Motor neuron (in vitro differentiated cells): ENCODE results near the gene STARD9. TPM values are rescaled to one million over a fixed set of nuclear protein-coding genes. Genes with fewer than 3 reads are reported as not detected.

Source experiments
- ATAC-seq, 8 experiments: fragments of 200-7000 bp; cut with Tn5 transposase; replicated peaks in 6 of 8; 2 replicates each; pipeline ENCODE4 v1.8.0; 2021; ENCODE audit warnings: mild to moderate bottlenecking in 8 of 8, moderate library complexity in 8 of 8
- H3K27ac ChIP-seq, 2 donors: fragments of 250-450 bp; sonication (Bioruptor Pico); 2 replicates each; pipeline ENCODE4 v1.9.0; 2021; ENCODE audit warnings: antibody characterized with exemption in 2 of 2, mild to moderate bottlenecking in 2 of 2, moderate library complexity in 1 of 2
- H3K4me1 ChIP-seq, 2 donors: fragments of 250-450 bp; sonication (Bioruptor Pico); replicated peaks in 1 of 2; 2 replicates each; pipeline ENCODE4 v1.6.1; 2021; ENCODE audit warnings: antibody characterized with exemption in 2 of 2, mild to moderate bottlenecking in 2 of 2, moderate library complexity in 1 of 2
- H3K4me3 ChIP-seq, 5 donors: fragments of 250-450 bp; sonication (Bioruptor Pico); 2 replicates each; pipeline ENCODE4 v1.9.0; 2021; ENCODE audit warnings: antibody characterized with exemption in 5 of 5, mild to moderate bottlenecking in 5 of 5, moderate library complexity in 4 of 5
- WGBS, 10 experiments: fragments of 450-650 bp; shearing (Covaris generic); methylation state at CpG; one replicate each; pipeline ENCODE4 v1.0.0; 2022; 5-methylcytosine and 5-hydroxymethylcytosine counted together
- in situ Hi-C, 9 experiments: fragments of 400-800 bp; cut with MboI; loops; one replicate each; pipeline ENCODE4 v1.15.0; 2021; ENCODE audit warnings: low sequenced_read_pairs in 9 of 9, low pct_unique_long_range_greater_than_20kb in 2 of 9; ENCODE audit not compliant: unreplicated experiment in 9 of 9
- total RNA-seq, 8 experiments: library from RNA; unstranded; fragments of 300-600 nt; gene quantifications; 2 replicates each; pipeline versions ENCODE4 v1.2.3 to v1.2.4, GENCODE V29; 2022

Gene STARD9
- total RNA-seq, 8 experiments from 2014 or later: 1.6 to 14.3 (median 8.9) TPM

- Histone ChIP-seq H3K4me3 (peak overlapping the region; percentile 61 to 83 (median 73)), H3K27ac (peak overlapping the region; percentile 23 to 75), H3K4me1 (peaks cover 5 to 13% of the 10 kb centered on the region in 2 donors)
- in situ Hi-C loops: no loop called here
- 0 to 60% (median 23%) methylated on average over 1 to 14 of the region's 16 CpGs; no CpG with 5 or more reads in 3 of the 10 experiments for WGBS, 10 experiments
- no peak for ATAC-seq
Observed at GRCh38 chr15:42576040-42576594, 711 bp downstream of the STARD9 start.

- no peak overlapping the region for H3K27ac ChIP-seq
- no peak for ATAC-seq
- H3K4me1 ChIP-seq: peaks cover 8 to 15% of the 10 kb centered on the region in 2 donors
- WGBS, 10 experiments: 20 to 86% (median 67%) methylated on average over 1 of the region's 1 CpG; no CpG with 5 or more reads in 3 of the 10 experiments
- H3K4me3 ChIP-seq: peak overlapping the region in 3 of 5 donors; percentile 62 to 83 (median 80)
- in situ Hi-C loops: no loop called here
Observed at GRCh38 chr15:42576776-42577175, 1.4 kb downstream of the STARD9 start.

GRCh38 chr15:42577514-42578031 lies 2.2 kb downstream of the STARD9 start:
- Histone ChIP-seq H3K27ac (no peak overlapping the region), H3K4me1 (peaks cover 16 to 23% of the 10 kb centered on the region in 2 donors), H3K4me3 (no peak overlapping the region)
- WGBS, 10 experiments: 67 to 100% (median 92%) methylated on average over 1 of the region's 1 CpG; no CpG with 5 or more reads in 6 of the 10 experiments
- no peak for ATAC-seq
- in situ Hi-C loops: no loop called here

GRCh38 chr15:42578984-42579537 lies 3.7 kb downstream of the STARD9 start:
- Histone ChIP-seq H3K4me3 (no peak overlapping the region), H3K4me1 (peaks cover 31 to 32% of the 10 kb centered on the region in 2 donors), H3K27ac (no peak overlapping the region)
- no peak for ATAC-seq
- in situ Hi-C loops: no loop called here
- WGBS, 10 experiments: 56 to 100% (median 79%) methylated on average over 1 to 2 of the region's 2 CpGs; no CpG with 5 or more reads in 3 of the 10 experiments

- H3K4me1 ChIP-seq: peaks cover 36 to 37% of the 10 kb centered on the region in 2 donors
- H3K4me3 ChIP-seq: peak overlapping the region; percentile 18 to 37 (median 27)
- ATAC-seq: peak; percentile 97 to 99 (median 99)
- H3K27ac ChIP-seq: peak overlapping the region; percentile 22 to 58
- in situ Hi-C loops: no loop called here
- WGBS, 10 experiments: 0 to 17% (median 4%) methylated on average over 3 to 16 of the region's 37 CpGs; no CpG with 5 or more reads in 1 of the 10 experiments
Observed at GRCh38 chr15:42581272-42581730, 5.9 kb downstream of the STARD9 start.

- Histone ChIP-seq H3K4me1 (peaks cover 27 to 31% of the 10 kb centered on the region in 2 donors), H3K4me3 (no peak overlapping the region), H3K27ac (no peak overlapping the region)
- 67 to 100% (median 76%) methylated on average over 3 to 7 of the region's 8 CpGs for WGBS, 10 experiments
- ATAC-seq: no peak
- in situ Hi-C loops: no loop called here
Observed at GRCh38 chr15:42582569-42583375, 7.4 kb downstream of the STARD9 start.

- ATAC-seq: peak in 5 of 8 experiments; percentile 8 to 48 (median 17)
- WGBS, 10 experiments: 14 to 100% (median 38%) methylated on average over 1 to 4 of the region's 4 CpGs
- H3K4me3 ChIP-seq: no peak overlapping the region
- H3K4me1 ChIP-seq: peaks cover 27 to 31% of the 10 kb centered on the region in 2 donors
- in situ Hi-C loops: no loop called here
- no peak overlapping the region for H3K27ac ChIP-seq
Observed at GRCh38 chr15:42584031-42584765, 8.8 kb downstream of the STARD9 start.

GRCh38 chr15:42590619-42591237 lies 15.3 kb downstream of the STARD9 start:
- ATAC-seq: no peak
- H3K27ac ChIP-seq: no peak overlapping the region
- in situ Hi-C loops: no loop called here

GRCh38 chr15:42591238-42591934 lies 16.0 kb downstream of the STARD9 start:
- Histone ChIP-seq H3K27ac (no peak overlapping the region), H3K4me3 (no peak overlapping the region), H3K4me1 (no peaks in the 10 kb centered on the region)
- in situ Hi-C loops: no loop called here
- WGBS, 10 experiments: 0 to 100% (median 76%) methylated on average over 1 to 7 of the region's 10 CpGs; no CpG with 5 or more reads in 2 of the 10 experiments
- ATAC-seq: peak in 2 of 8 experiments; percentile 40 to 47

More at GRCh38 chr15:42590619-42591237, 15.3 kb downstream of the STARD9 start:
- no peaks in the 10 kb centered on the region for H3K4me1 ChIP-seq
- no peak overlapping the region for H3K4me3 ChIP-seq
- WGBS, 10 experiments: 87 to 100% (median 92%) methylated on average over 1 to 5 of the region's 5 CpGs; no CpG with 5 or more reads in 4 of the 10 experiments

- ATAC-seq: no peak
- Histone ChIP-seq H3K4me1 (no peaks in the 10 kb centered on the region), H3K4me3 (no peak overlapping the region), H3K27ac (no peak overlapping the region)
- in situ Hi-C loops: no loop called here
- WGBS, 10 experiments: 0 to 100% (median 100%) methylated on average over 1 to 3 of the region's 3 CpGs; no CpG with 5 or more reads in 3 of the 10 experiments
Observed at GRCh38 chr15:42592716-42593115, 17.3 kb downstream of the STARD9 start.

- in situ Hi-C loops: no loop called here
- Histone ChIP-seq H3K27ac (no peak overlapping the region), H3K4me3 (no peak overlapping the region), H3K4me1 (no peaks in the 10 kb centered on the region)
- WGBS, 10 experiments: 50 to 100% (median 97%) methylated on average over 1 to 4 of the region's 4 CpGs; no CpG with 5 or more reads in 1 of the 10 experiments
- peak in 1 of 8 experiments; percentile 42 for ATAC-seq
Observed at GRCh38 chr15:42593143-42593542, 17.7 kb downstream of the STARD9 start.
